CD8-positive, alpha-beta memory T cell (primary cell): ENCODE measurements around the gene IGLON5. TPM values are rescaled to one million over a fixed set of nuclear protein-coding genes. Genes with fewer than 3 reads are reported as not detected.

ENCODE experiments used
- CTCF ChIA-PET: fragments of 350-600 bp; sonication (Branson Sonifier 250); formaldehyde crosslinking; loops from one replicate; lab custom pipeline; 2021; ENCODE audit warnings: antibody characterized with exemption; lab: Charles Lee
- POLR2A ChIA-PET: fragments of 350-600 bp; sonication (Branson Sonifier 250); formaldehyde crosslinking; loops from one replicate; lab custom pipeline; 2021; ENCODE audit warnings: antibody characterized with exemption; lab: Charles Lee
- DNase-seq, 5 donors: peaks; one replicate each; pipeline versions ENCODE4 v3.0.0 to v3.0.0-alpha.2; 2020 to 2022; ENCODE audit warnings: mixed read lengths in 1 of 5
- H3K27ac ChIP-seq: one replicate; pipeline ENCODE4 v1.7.0; 2013; ENCODE audit warnings: low read depth, mild to moderate bottlenecking, low read length, moderate library complexity
- H3K27me3 ChIP-seq: 2 replicates; pipeline ENCODE4 v1.7.0; 2013; ENCODE audit warnings: low read length, mild to moderate bottlenecking; ENCODE audit not compliant: insufficient read depth, poor library complexity, severe bottlenecking
- H3K36me3 ChIP-seq: 2 replicates; pipeline ENCODE4 v1.7.0; 2013; ENCODE audit warnings: mild to moderate bottlenecking, low read length, moderate library complexity; ENCODE audit not compliant: insufficient read depth
- H3K4me1 ChIP-seq: 2 replicates; pipeline ENCODE4 v1.7.0; 2013; ENCODE audit warnings: mild to moderate bottlenecking, low read length, moderate library complexity; ENCODE audit not compliant: insufficient read depth
- H3K4me3 ChIP-seq: 2 replicates; pipeline ENCODE4 v1.7.0; 2013; ENCODE audit warnings: mild to moderate bottlenecking, low read length
- H3K9me3 ChIP-seq: 2 replicates; pipeline ENCODE4 v1.7.0; 2013; ENCODE audit warnings: mild to moderate bottlenecking, low read length
- H3K27ac Mint-ChIP-seq, 8 donors: one replicate each; pipeline ENCODE4 v1.8.0; 2020 to 2021; ENCODE audit warnings: mixed read lengths in 8 of 8, mild to moderate bottlenecking in 6 of 8, inconsistent platforms in 3 of 8, moderate library complexity in 3 of 8
- H3K27me3 Mint-ChIP-seq, 2 donors: one replicate each; pipeline ENCODE4 v1.8.0; 2020 to 2021; ENCODE audit warnings: mixed read lengths in 2 of 2, mild to moderate bottlenecking in 1 of 2, moderate library complexity in 1 of 2
- H3K36me3 Mint-ChIP-seq, 3 donors: one replicate each; pipeline ENCODE4 v1.8.0; 2020 to 2021; ENCODE audit warnings: mixed read lengths in 3 of 3, inconsistent platforms in 1 of 3, mild to moderate bottlenecking in 1 of 3
- H3K4me1 Mint-ChIP-seq, 3 donors: one replicate each; pipeline ENCODE4 v1.8.0; 2020 to 2021; ENCODE audit warnings: mixed read lengths in 3 of 3, inconsistent platforms in 1 of 3, mild to moderate bottlenecking in 1 of 3
- H3K4me3 Mint-ChIP-seq, 7 donors: one replicate each; pipeline ENCODE4 v1.8.0; 2020 to 2021; ENCODE audit warnings: mixed read lengths in 7 of 7, mild to moderate bottlenecking in 6 of 7, moderate library complexity in 4 of 7, inconsistent platforms in 2 of 7
- H3K9me3 Mint-ChIP-seq, 5 donors: one replicate each; pipeline ENCODE4 v1.8.0; 2020 to 2022; ENCODE audit warnings: mixed read lengths in 5 of 5, mild to moderate bottlenecking in 3 of 5, moderate library complexity in 2 of 5, inconsistent platforms in 1 of 5
- polyA plus RNA-seq: library from polyadenylated mRNA; unstranded; fragments of 300-500 nt; fragmentation: Illumina TruSeq; gene quantifications from one replicate; pipeline ENCODE4 v1.2.3, GENCODE V29; 2021
- total RNA-seq, 2 experiments: library from RNA; stranded (reverse); gene quantifications; one replicate each; pipeline ENCODE4 v1.2.3, GENCODE V29; 2021

The IGLON5 gene
- total and polyA plus RNA-seq, 3 experiments from 2014 or later, result 0.09 TPM; not detected in 1

- no peak overlapping the region for H3K4me3 ChIP-seq
- no peaks in the 10 kb centered on the region for H3K27me3 ChIP-seq
- H3K27me3 Mint-ChIP-seq, result peaks cover 0 to 4% of the 10 kb centered on the region in 2 donors
- peaks cover 15% of the 10 kb centered on the region for H3K4me1 ChIP-seq
- no peaks in the 10 kb centered on the region for H3K36me3 Mint-ChIP-seq
- peak in 1 of 5 donors; percentile 25 for DNase-seq
- POLR2A ChIA-PET, result no interaction called here
- H3K27ac Mint-ChIP-seq, result peak overlapping the region in 1 of 8 donors; percentile 60
- no peaks in the 10 kb centered on the region for H3K36me3 ChIP-seq
- H3K4me1 Mint-ChIP-seq, result peaks cover 14 to 22% (median 22%) of the 10 kb centered on the region in 3 donors
- H3K9me3 ChIP-seq, result no peaks in the 10 kb centered on the region
- H3K4me3 Mint-ChIP-seq, result no peak overlapping the region
- CTCF ChIA-PET, result interaction anchor here (0.6 to 1.0 kb wide), 7 partner anchors 9 to 320 kb away, joined by 3 to 7 read pairs (median 3); no protein-coding TSS in a partner anchor
- no peak overlapping the region for H3K27ac ChIP-seq
- H3K9me3 Mint-ChIP-seq, result no peaks in the 10 kb centered on the region
Observed at GRCh38 chr19:51337141-51337860, 25.9 kb downstream of the IGLON5 start.

DNA sequence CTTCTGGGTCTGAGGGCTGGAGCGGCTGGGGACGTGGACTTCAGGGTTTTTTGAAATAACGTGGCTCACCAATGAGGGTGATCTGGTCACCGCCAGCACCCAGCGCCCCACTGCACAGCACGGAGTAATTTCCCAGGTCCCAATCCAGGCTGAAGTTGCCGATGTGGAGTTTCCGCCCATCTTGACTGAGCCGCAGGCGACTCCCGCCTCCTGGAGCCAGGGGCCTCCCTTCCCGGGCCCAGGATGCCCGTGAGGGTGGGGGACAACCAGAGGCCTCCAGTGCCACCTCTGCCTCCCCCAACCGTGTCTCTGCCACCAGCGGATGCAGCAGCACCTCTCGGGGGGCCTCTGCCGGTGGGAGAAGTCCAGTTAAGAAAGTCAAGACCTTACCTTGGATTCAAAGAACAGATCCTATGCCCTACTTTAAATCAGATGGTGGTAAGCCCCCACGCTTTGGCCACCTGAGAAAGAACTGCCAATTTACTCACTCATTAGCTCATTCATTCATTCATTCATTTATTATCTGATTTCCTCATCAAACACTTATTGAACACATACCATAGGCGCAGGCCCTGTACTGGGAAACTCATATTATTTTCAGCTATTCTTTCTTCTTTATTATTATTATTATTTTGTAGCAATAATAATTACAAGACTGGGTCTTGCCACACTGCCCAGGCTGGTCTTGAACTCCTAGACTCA lies 26.6 kb downstream of the IGLON5 start:
- Mint-ChIP-seq H3K27me3 (peaks cover 0 to 4% of the 10 kb centered on the region in 2 donors), H3K4me3 (peak overlapping the region; percentile 84 to 92 (median 88)), H3K4me1 (peaks cover 14 to 24% (median 24%) of the 10 kb centered on the region in 3 donors), H3K27ac (peak overlapping the region in 3 of 8 donors; percentile 27 to 77 (median 47)), H3K36me3 (no peaks in the 10 kb centered on the region), H3K9me3 (no peaks in the 10 kb centered on the region)
- CTCF ChIA-PET, result interaction anchor here (0.6 to 1.0 kb wide), 11 partner anchors 10 to 319 kb away, joined by 3 to 7 read pairs (median 3); no protein-coding TSS in a partner anchor
- Histone ChIP-seq H3K27ac (peak overlapping the region; percentile 51), H3K27me3 (no peaks in the 10 kb centered on the region), H3K4me3 (no peak overlapping the region), H3K36me3 (no peaks in the 10 kb centered on the region), H3K4me1 (peaks cover 15% of the 10 kb centered on the region), H3K9me3 (no peaks in the 10 kb centered on the region)
- peak in 1 of 5 donors; percentile 41 for DNase-seq
- POLR2A ChIA-PET, result no interaction called here

DNA sequence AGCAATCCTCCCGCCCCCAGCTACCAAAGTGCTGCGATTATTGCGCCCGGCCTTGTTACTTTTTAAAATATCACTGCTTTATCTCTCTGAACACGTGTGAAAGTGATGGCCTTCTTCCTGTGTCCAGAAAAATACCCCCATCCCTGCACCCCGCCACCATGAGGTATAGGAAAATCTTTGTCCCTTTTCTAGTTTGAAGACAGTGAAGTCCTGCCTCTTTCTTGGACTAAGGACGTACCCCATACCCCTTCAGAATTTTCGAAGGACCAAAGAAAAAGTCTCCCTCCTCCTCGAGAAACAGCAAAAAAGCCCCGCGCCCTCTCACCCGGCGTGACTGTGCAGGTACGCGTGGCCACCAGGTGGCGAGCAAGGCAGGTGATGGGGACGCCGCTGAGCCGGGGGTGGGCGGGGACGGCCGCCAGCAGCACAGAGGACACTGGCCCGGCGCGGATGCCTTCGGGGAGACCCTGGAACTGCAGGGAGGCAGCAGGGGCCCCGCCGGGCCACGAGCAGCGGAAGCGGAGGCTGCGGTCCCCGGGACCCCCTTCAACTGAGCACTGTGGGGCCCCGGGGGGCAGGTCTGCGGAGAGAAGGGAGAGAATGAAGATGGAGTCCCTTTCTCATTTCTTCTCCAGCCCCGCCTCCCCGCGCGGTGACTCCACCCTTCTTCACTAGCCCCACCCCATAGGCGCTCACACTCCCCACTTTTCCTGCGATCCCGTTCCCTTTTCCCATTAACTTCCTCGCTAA lies 27.3 kb downstream of the IGLON5 start:
- no peaks in the 10 kb centered on the region for H3K36me3 Mint-ChIP-seq
- Histone ChIP-seq H3K27ac (peak overlapping the region; percentile 62), H3K27me3 (no peaks in the 10 kb centered on the region), H3K36me3 (no peaks in the 10 kb centered on the region), H3K9me3 (no peaks in the 10 kb centered on the region), H3K4me1 (peaks cover 15% of the 10 kb centered on the region), H3K4me3 (peak overlapping the region; percentile 81)
- CTCF ChIA-PET, result interaction anchor here (0.7 to 3.2 kb wide), 17 partner anchors 11 to 177 kb away, joined by 3 to 20 read pairs (median 3); partner anchors contain the start of gene NKG7
- H3K4me3 Mint-ChIP-seq, result peak overlapping the region; percentile 84 to 92 (median 88)
- H3K4me1 Mint-ChIP-seq, result peaks cover 14 to 26% (median 25%) of the 10 kb centered on the region in 3 donors
- POLR2A ChIA-PET, result interaction anchor here (1.8 kb wide), 1 partner anchor 34 kb away, joined by 5 read pairs; the partner anchor contains the start of gene NKG7
- peak overlapping the region in 7 of 8 donors; percentile 27 to 89 (median 78) for H3K27ac Mint-ChIP-seq
- peaks cover 0 to 4% of the 10 kb centered on the region in 2 donors for H3K27me3 Mint-ChIP-seq
- H3K9me3 Mint-ChIP-seq, result no peaks in the 10 kb centered on the region
- peak; percentile 77 to 87 (median 82) for DNase-seq

DNA sequence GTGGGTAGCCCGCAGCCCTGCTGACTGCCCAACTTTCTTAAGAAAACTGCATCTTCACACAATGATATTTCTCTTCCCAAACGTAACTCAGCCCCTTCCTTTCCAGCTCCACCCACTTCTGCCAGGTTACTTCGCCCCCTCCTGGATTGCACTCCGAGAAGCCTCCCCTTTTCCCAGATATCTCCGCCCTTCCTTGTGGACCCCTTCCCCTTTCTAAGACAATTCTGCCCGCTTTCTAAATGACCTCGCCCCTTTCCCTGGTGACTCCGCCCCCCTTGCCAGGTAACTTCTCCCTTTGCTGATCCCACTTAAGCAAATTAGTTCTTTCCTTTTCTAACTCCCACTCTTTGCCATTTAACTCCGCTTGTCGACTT lies 27.9 kb downstream of the IGLON5 start:
- POLR2A ChIA-PET, result interaction anchor here (1.0 to 1.8 kb wide), 2 partner anchors 29 to 33 kb away, joined by 4 to 5 read pairs; partner anchors contain the start of gene NKG7

GRCh38 chr19:51339687-51340656 lies 28.5 kb downstream of the IGLON5 start:
- H3K4me1 ChIP-seq, result peaks cover 15% of the 10 kb centered on the region
- H3K9me3 Mint-ChIP-seq, result no peaks in the 10 kb centered on the region
- H3K4me1 Mint-ChIP-seq, result peaks cover 14 to 26% (median 25%) of the 10 kb centered on the region in 3 donors
- H3K4me3 ChIP-seq, result peak overlapping the region; percentile 81
- peaks cover 0 to 4% of the 10 kb centered on the region in 2 donors for H3K27me3 Mint-ChIP-seq
- peak overlapping the region; percentile 84 to 92 (median 88) for H3K4me3 Mint-ChIP-seq
- DNase-seq, result peak; percentile 58 to 89 (median 84)
- ChIA-PET CTCF (interaction anchor here (0.8 to 3.2 kb wide), 12 partner anchors 15 to 82 kb away, joined by 3 to 20 read pairs (median 4); partner anchors contain the start of gene NKG7), POLR2A (interaction anchor here (1.0 to 1.8 kb wide), 2 partner anchors 28 to 33 kb away, joined by 4 to 5 read pairs; partner anchors contain the start of gene NKG7)
- H3K27me3 ChIP-seq, result no peaks in the 10 kb centered on the region
- H3K27ac ChIP-seq, result peak overlapping the region; percentile 62
- H3K36me3 Mint-ChIP-seq, result peaks cover 0 to 6% (median 3%) of the 10 kb centered on the region in 3 donors
- peaks cover 5% of the 10 kb centered on the region for H3K36me3 ChIP-seq
- H3K9me3 ChIP-seq, result no peaks in the 10 kb centered on the region
- peak overlapping the region in 6 of 8 donors; percentile 75 to 94 (median 80) for H3K27ac Mint-ChIP-seq

More for the DNA sequence above, 27.9 kb downstream of the IGLON5 start:
- H3K27ac Mint-ChIP-seq, result peak overlapping the region in 7 of 8 donors; percentile 27 to 94 (median 79)
- CTCF ChIA-PET, result interaction anchor here (0.8 to 3.2 kb wide), 9 partner anchors 15 to 82 kb away, joined by 3 to 20 read pairs (median 4); partner anchors contain the start of gene NKG7
- no peaks in the 10 kb centered on the region for H3K9me3 ChIP-seq
- H3K27ac ChIP-seq, result peak overlapping the region; percentile 62
- H3K4me1 ChIP-seq, result peaks cover 15% of the 10 kb centered on the region
- peak overlapping the region; percentile 84 to 92 (median 88) for H3K4me3 Mint-ChIP-seq
- DNase-seq, result no peak
- no peaks in the 10 kb centered on the region for H3K9me3 Mint-ChIP-seq
- H3K27me3 Mint-ChIP-seq, result peaks cover 0 to 4% of the 10 kb centered on the region in 2 donors
- peaks cover 0 to 2% (median 0%) of the 10 kb centered on the region in 3 donors for H3K36me3 Mint-ChIP-seq
- peaks cover 14 to 26% (median 25%) of the 10 kb centered on the region in 3 donors for H3K4me1 Mint-ChIP-seq
- no peaks in the 10 kb centered on the region for H3K27me3 ChIP-seq
- no peaks in the 10 kb centered on the region for H3K36me3 ChIP-seq
- peak overlapping the region; percentile 81 for H3K4me3 ChIP-seq

- Histone ChIP-seq H3K4me3 (no peak overlapping the region), H3K36me3 (peaks cover 10% of the 10 kb centered on the region), H3K9me3 (no peaks in the 10 kb centered on the region), H3K4me1 (peaks cover 15% of the 10 kb centered on the region), H3K27ac (peak overlapping the region; percentile 43), H3K27me3 (no peaks in the 10 kb centered on the region)
- Mint-ChIP-seq H3K36me3 (peaks cover 0 to 10% (median 3%) of the 10 kb centered on the region in 3 donors), H3K4me3 (peak overlapping the region; percentile 41 to 84 (median 71)), H3K27me3 (no peaks in the 10 kb centered on the region), H3K9me3 (no peaks in the 10 kb centered on the region), H3K4me1 (peaks cover 14 to 26% (median 25%) of the 10 kb centered on the region in 3 donors), H3K27ac (peak overlapping the region in 4 of 8 donors; percentile 13 to 80 (median 72))
- DNase-seq, result peak in 1 of 5 donors; percentile 47
- POLR2A ChIA-PET, result no interaction called here
- CTCF ChIA-PET, result interaction anchor here (0.9 to 3.2 kb wide), 6 partner anchors 24 to 80 kb away, joined by 3 to 20 read pairs (median 6); no protein-coding TSS in a partner anchor
Observed at GRCh38 chr19:51341066-51341465, 29.6 kb downstream of the IGLON5 start.
